CD14-positive monocyte (primary cell): ENCODE measurements around the gene SNAI1. TPM values are rescaled to one million over a fixed set of nuclear protein-coding genes. Genes with fewer than 3 reads are reported as not detected.

Experiments
- DNase-seq, 3 donors: peaks; one replicate each; pipeline ENCODE4 v3.0.0-alpha.2; 2011 to 2022
- H2AFZ ChIP-seq: 2 replicates; pipeline ENCODE4 v1.6.0; 2012; ENCODE audit warnings: mild to moderate bottlenecking, low read depth, low read length, inconsistent platforms; ENCODE audit not compliant: insufficient read depth, poor library complexity, severe bottlenecking
- H3K27ac ChIP-seq, 2 donors: 1 replicate in 1 of 2; 2 replicates in 1 of 2; pipeline ENCODE4 v1.5.1; 2012 to 2013; ENCODE audit warnings: low read length in 2 of 2, control low read depth in 1 of 2, inconsistent platforms in 1 of 2, low read depth in 1 of 2, mild to moderate bottlenecking in 1 of 2
- H3K27me3 ChIP-seq, 2 donors: one replicate each; pipeline versions ENCODE4 v1.6.0 to v1.6.1; 2011 to 2013; ENCODE audit warnings: low read length in 2 of 2; ENCODE audit not compliant: control insufficient read depth in 2 of 2, insufficient read depth in 2 of 2
- H3K36me3 ChIP-seq, 2 donors: replicated peaks in 1 of 2; 1 replicate in 1 of 2; 2 replicates in 1 of 2; pipeline versions ENCODE4 v1.5.1 to v1.6.1; 2012 to 2013; ENCODE audit warnings: low read length in 2 of 2, control low read depth in 1 of 2, inconsistent platforms in 1 of 2, mild to moderate bottlenecking in 1 of 2; ENCODE audit not compliant: insufficient read depth in 2 of 2, control insufficient read depth in 1 of 2
- H3K4me1 ChIP-seq, 2 donors: 1 replicate in 1 of 2; 2 replicates in 1 of 2; pipeline versions ENCODE4 v1.5.1 to v1.6.1; 2012 to 2013; ENCODE audit warnings: low read length in 2 of 2, control low read depth in 1 of 2, inconsistent platforms in 1 of 2, mild to moderate bottlenecking in 1 of 2, moderate library complexity in 1 of 2; ENCODE audit not compliant: insufficient read depth in 2 of 2, control insufficient read depth in 1 of 2
- H3K4me2 ChIP-seq: replicated peaks from 2 replicates; pipeline ENCODE3; 2012; ENCODE audit warnings: low read length, moderate library complexity, mild to moderate bottlenecking; ENCODE audit not compliant: poor library complexity, severe bottlenecking; ENCODE audit errors: extremely low read depth
- H3K4me3 ChIP-seq, 3 experiments: fragments of 200-600 bp in 1 of 3; sonication (generic) in 1 of 3; replicated peaks in 1 of 3; 1 replicate in 2 of 3; 2 replicates in 1 of 3; pipeline ENCODE4 v1.5.1; 2011 to 2013; ENCODE audit warnings: low read length in 3 of 3, mild to moderate bottlenecking in 3 of 3, control low read depth in 2 of 3, low read depth in 2 of 3, inconsistent platforms in 1 of 3, moderate library complexity in 1 of 3
- H3K79me2 ChIP-seq: 2 replicates; pipeline ENCODE4 v1.6.0; 2012; ENCODE audit warnings: mild to moderate bottlenecking, control low read depth, inconsistent platforms, low read length, moderate library complexity; ENCODE audit not compliant: insufficient read depth
- H3K9ac ChIP-seq: 2 replicates; pipeline ENCODE4 v1.6.0; 2017; ENCODE audit warnings: low read length, mild to moderate bottlenecking; ENCODE audit not compliant: insufficient read depth, poor library complexity, severe bottlenecking
- H3K9me3 ChIP-seq, 2 donors: replicated peaks in 1 of 2; 1 replicate in 1 of 2; 2 replicates in 1 of 2; pipeline versions ENCODE4 v1.5.1 to v1.6.1; 2012 to 2013; ENCODE audit warnings: low read length in 2 of 2, control low read depth in 1 of 2; ENCODE audit not compliant: control insufficient read depth in 1 of 2, insufficient read depth in 1 of 2
- H4K20me1 ChIP-seq: 2 replicates; pipeline ENCODE4 v1.6.0; 2012; ENCODE audit warnings: mild to moderate bottlenecking, low read length, control low read depth, moderate library complexity; ENCODE audit not compliant: insufficient read depth
- H3K27ac Mint-ChIP-seq, 7 donors: one replicate each; pipeline ENCODE4 v1.8.0; 2020; ENCODE audit warnings: mild to moderate bottlenecking in 7 of 7, mixed read lengths in 7 of 7, moderate library complexity in 6 of 7, inconsistent platforms in 2 of 7
- H3K27me3 Mint-ChIP-seq, 3 donors: one replicate each; pipeline ENCODE4 v1.8.0; 2021 to 2022; ENCODE audit warnings: low read depth in 3 of 3, mild to moderate bottlenecking in 3 of 3, mixed read lengths in 3 of 3, moderate library complexity in 3 of 3, inconsistent platforms in 1 of 3
- H3K36me3 Mint-ChIP-seq, 2 donors: one replicate each; pipeline ENCODE4 v1.8.0; 2020; ENCODE audit warnings: mixed read lengths in 2 of 2, inconsistent platforms in 1 of 2, mild to moderate bottlenecking in 1 of 2
- H3K4me1 Mint-ChIP-seq: one replicate; pipeline ENCODE4 v1.8.0; 2020; ENCODE audit warnings: mild to moderate bottlenecking, mixed read lengths
- H3K4me3 Mint-ChIP-seq, 2 donors: one replicate each; pipeline ENCODE4 v1.8.0; 2020; ENCODE audit warnings: mild to moderate bottlenecking in 2 of 2, mixed read lengths in 2 of 2, moderate library complexity in 1 of 2
- H3K9me3 Mint-ChIP-seq, 7 donors: one replicate each; pipeline ENCODE4 v1.8.0; 2020 to 2022; ENCODE audit warnings: mixed read lengths in 7 of 7, mild to moderate bottlenecking in 6 of 7, moderate library complexity in 6 of 7, inconsistent platforms in 2 of 7
- WGBS: methylation state at CpG from one replicate; pipeline ENCODE4 v1.1.5; 2013; ENCODE audit warnings: missing lambda C conversion rate; ENCODE audit not compliant: insufficient coverage; 5-methylcytosine and 5-hydroxymethylcytosine counted together
- intact Hi-C, 2 donors: fragments of 100-400 bp; cut with micrococcal nuclease; formaldehyde crosslinking; loops; one replicate each; pipeline versions ENCODE4 v1.15.0 to v1.15.1; 2023
- polyA plus RNA-seq, 3 donors: library from polyadenylated mRNA; depleted of rRNA in 1 of 3; unstranded in 2 of 3; stranded (reverse) in 1 of 3; fragments of 300-500 nt in 2 of 3; fragments of >200 nt in 1 of 3; fragmentation: Illumina TruSeq in 2 of 3; gene quantifications; 1 replicate in 2 of 3; 2 replicates in 1 of 3; pipeline ENCODE4 v1.2.3, GENCODE V29; 2012 to 2021
- TF ChIP-seq, protein P1 (sequence below): fragments of 200-600 bp; IDR thresholded peaks from one replicate; pipeline ENCODE4 v1.8.0; 2022; ENCODE audit warnings: antibody characterized with exemption, mild to moderate bottlenecking

SNAI1 gene
- polyA plus RNA-seq, 3 donors: 2.4 to 181 (median 2.6) TPM

DNA sequence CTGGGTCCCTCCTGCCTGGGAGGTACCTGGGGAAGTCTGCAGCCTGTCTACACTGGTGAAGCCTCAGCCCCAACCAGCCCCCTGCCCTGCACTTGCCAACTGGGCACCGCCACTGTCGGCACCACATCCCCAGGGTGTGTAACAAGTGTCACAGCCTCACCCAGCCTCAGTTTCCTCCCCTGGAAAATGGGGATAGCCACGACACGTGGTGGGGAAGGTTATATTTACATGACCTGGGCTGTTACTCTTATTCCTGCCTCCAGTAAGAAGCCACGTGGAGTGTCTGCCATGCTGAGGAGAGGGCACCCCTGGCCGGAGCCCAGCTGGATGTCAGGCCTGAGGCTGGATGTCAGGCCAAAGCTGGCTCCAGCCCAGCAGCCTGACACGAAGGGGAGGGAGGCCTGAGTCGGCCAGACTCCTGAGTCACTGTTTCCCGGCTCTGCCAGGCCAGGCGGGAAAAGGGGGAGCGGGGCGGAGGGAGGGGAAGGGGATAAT lies 44.9 kb downstream of the SNAI1 start:
- peaks cover 25 to 45% of the 10 kb centered on the region in 2 donors for H3K4me1 ChIP-seq
- H2AFZ ChIP-seq: no peak overlapping the region
- 78% methylated on average over 7 of the region's 12 CpGs for WGBS
- intact Hi-C loops: no loop called here
- H3K4me1 Mint-ChIP-seq: peaks cover 43% of the 10 kb centered on the region
- TF ChIP-seq, protein P1, sequence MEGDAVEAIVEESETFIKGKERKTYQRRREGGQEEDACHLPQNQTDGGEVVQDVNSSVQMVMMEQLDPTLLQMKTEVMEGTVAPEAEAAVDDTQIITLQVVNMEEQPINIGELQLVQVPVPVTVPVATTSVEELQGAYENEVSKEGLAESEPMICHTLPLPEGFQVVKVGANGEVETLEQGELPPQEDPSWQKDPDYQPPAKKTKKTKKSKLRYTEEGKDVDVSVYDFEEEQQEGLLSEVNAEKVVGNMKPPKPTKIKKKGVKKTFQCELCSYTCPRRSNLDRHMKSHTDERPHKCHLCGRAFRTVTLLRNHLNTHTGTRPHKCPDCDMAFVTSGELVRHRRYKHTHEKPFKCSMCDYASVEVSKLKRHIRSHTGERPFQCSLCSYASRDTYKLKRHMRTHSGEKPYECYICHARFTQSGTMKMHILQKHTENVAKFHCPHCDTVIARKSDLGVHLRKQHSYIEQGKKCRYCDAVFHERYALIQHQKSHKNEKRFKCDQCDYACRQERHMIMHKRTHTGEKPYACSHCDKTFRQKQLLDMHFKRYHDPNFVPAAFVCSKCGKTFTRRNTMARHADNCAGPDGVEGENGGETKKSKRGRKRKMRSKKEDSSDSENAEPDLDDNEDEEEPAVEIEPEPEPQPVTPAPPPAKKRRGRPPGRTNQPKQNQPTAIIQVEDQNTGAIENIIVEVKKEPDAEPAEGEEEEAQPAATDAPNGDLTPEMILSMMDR: no peak
- H3K4me3 ChIP-seq: no peak overlapping the region
- H3K9ac ChIP-seq: no peak overlapping the region
- no peaks in the 10 kb centered on the region for H3K9me3 ChIP-seq
- peaks cover 2 to 4% of the 10 kb centered on the region in 2 donors for H3K36me3 Mint-ChIP-seq
- no peak overlapping the region for H3K27ac ChIP-seq
- H3K36me3 ChIP-seq: no peaks in the 10 kb centered on the region
- no peaks in the 10 kb centered on the region for H3K27me3 ChIP-seq
- no peaks in the 10 kb centered on the region for H4K20me1 ChIP-seq
- no peaks in the 10 kb centered on the region for H3K79me2 ChIP-seq
- no peak overlapping the region for H3K4me3 Mint-ChIP-seq
- peaks cover 0 to 2% (median 0%) of the 10 kb centered on the region in 7 donors for H3K9me3 Mint-ChIP-seq
- DNase-seq: no peak
- no peak overlapping the region for H3K4me2 ChIP-seq
- H3K27me3 Mint-ChIP-seq: peaks cover 1 to 9% (median 4%) of the 10 kb centered on the region in 3 donors
- peak overlapping the region in 3 of 7 donors; percentile 5 to 77 (median 50) for H3K27ac Mint-ChIP-seq

DNA sequence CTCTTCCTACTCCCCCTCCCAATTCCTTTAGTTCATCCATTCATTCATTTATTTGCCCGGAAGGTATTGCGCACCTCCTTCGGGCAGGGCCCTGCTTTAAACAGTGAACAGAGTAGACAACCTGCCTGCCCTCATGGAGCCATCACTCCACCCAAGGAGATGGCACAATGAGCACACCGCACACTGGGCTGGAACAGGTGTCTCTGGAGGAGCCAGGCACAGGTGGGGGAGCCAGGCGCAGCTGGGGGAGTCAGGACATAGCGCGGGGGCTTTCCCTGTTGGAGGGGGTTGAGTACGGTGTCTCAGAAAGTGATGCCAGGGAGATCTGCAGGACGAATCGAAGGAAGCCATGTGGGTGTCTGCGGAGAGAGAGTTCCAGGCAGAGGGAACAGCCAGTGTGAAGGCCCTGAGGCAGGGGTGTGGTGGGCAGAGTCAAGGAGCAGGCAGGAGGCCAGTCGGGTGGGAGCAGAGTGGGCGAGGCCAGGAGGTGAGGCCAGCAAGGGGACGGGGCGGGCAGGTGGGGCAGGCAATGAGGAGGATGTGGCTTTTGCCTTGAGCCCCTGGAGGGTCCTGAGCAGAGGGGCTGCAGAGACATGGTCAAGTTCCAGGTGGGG lies 46.4 kb downstream of the SNAI1 start:
- no peak overlapping the region for H3K4me3 Mint-ChIP-seq
- H3K4me3 ChIP-seq: peak overlapping the region in 1 of 3 experiments; percentile 32
- H3K4me1 ChIP-seq: peaks cover 36 to 60% of the 10 kb centered on the region in 2 donors
- H4K20me1 ChIP-seq: no peaks in the 10 kb centered on the region
- peaks cover 1 to 6% (median 4%) of the 10 kb centered on the region in 3 donors for H3K27me3 Mint-ChIP-seq
- WGBS: 92% methylated on average over 10 of the region's 15 CpGs
- no peak overlapping the region for H3K4me2 ChIP-seq
- H3K27ac Mint-ChIP-seq: peak overlapping the region; percentile 66 to 94 (median 90)
- H3K4me1 Mint-ChIP-seq: peaks cover 53% of the 10 kb centered on the region
- TF ChIP-seq, protein P1: no peak
- H3K9me3 Mint-ChIP-seq: peaks cover 0 to 2% (median 0%) of the 10 kb centered on the region in 7 donors
- H3K9me3 ChIP-seq: no peaks in the 10 kb centered on the region
- H3K27me3 ChIP-seq: no peaks in the 10 kb centered on the region
- no peaks in the 10 kb centered on the region for H3K79me2 ChIP-seq
- H3K36me3 Mint-ChIP-seq: peaks cover 2 to 4% of the 10 kb centered on the region in 2 donors
- no peak overlapping the region for H2AFZ ChIP-seq
- DNase-seq: no peak
- peak overlapping the region; percentile 69 to 83 for H3K27ac ChIP-seq
- peak overlapping the region; percentile 33 for H3K9ac ChIP-seq
- intact Hi-C loops: no loop called here
- H3K36me3 ChIP-seq: no peaks in the 10 kb centered on the region
